ENCODE results near the gene OR6B1.

DNA sequence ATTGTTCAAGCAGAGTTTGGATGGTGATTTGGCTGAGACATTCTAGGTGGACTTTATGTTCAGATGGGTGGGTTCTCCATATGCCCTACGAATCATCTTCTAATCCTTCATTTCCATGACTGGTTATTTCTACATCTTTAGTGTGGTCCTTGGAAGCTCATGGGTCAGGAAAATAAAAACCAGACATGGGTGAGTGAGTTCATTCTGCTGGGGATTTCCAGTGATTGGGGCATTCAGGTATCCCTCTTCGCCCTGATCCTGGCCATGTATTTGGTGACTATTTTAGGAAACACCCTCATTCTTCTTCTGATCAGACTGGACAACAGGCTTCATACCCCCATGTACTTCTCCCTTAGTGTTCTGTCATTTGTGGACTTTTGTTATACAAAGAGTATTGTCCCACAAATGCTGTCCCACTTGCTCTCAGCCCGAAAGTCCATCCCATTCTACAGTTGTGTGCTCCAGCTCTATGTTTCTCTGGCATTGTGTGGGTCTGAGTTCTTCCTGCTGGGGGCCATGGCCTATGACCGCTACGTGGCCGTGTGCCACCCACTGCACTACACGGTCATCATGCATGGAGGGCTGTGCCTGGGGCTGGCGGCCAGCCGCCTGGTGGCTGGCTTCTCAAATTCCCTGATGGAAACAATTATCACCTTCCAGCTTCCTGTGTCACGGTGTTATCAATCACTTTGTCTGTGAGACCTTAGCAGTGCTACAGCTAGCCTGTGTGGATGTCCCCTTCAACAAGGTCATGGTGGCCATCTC is 19.2 kb upstream of the OR6B1 start:
- TF ChIP-seq, protein P1, sequence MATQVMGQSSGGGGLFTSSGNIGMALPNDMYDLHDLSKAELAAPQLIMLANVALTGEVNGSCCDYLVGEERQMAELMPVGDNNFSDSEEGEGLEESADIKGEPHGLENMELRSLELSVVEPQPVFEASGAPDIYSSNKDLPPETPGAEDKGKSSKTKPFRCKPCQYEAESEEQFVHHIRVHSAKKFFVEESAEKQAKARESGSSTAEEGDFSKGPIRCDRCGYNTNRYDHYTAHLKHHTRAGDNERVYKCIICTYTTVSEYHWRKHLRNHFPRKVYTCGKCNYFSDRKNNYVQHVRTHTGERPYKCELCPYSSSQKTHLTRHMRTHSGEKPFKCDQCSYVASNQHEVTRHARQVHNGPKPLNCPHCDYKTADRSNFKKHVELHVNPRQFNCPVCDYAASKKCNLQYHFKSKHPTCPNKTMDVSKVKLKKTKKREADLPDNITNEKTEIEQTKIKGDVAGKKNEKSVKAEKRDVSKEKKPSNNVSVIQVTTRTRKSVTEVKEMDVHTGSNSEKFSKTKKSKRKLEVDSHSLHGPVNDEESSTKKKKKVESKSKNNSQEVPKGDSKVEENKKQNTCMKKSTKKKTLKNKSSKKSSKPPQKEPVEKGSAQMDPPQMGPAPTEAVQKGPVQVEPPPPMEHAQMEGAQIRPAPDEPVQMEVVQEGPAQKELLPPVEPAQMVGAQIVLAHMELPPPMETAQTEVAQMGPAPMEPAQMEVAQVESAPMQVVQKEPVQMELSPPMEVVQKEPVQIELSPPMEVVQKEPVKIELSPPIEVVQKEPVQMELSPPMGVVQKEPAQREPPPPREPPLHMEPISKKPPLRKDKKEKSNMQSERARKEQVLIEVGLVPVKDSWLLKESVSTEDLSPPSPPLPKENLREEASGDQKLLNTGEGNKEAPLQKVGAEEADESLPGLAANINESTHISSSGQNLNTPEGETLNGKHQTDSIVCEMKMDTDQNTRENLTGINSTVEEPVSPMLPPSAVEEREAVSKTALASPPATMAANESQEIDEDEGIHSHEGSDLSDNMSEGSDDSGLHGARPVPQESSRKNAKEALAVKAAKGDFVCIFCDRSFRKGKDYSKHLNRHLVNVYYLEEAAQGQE (IDR thresholded peaks at IDR 0.05; ENCODE audit: low read depth), result no peak
- no peak for TF ChIP-seq EP300 (IDR thresholded peaks at IDR 0.05; ENCODE audit: borderline replicate concordance)

All from Ishikawa (cell line).